ENCODE results near the gene TMEM101. TPM values are rescaled to one million over a fixed set of nuclear protein-coding genes. Genes with fewer than 3 reads are reported as not detected.

The TMEM101 gene
- total and polyA plus RNA-seq, 12 donors: 15.6 to 26.4 (median 17.9) TPM

GRCh38 chr17:43986225-43986981 lies 28.4 kb downstream of the TMEM101 start:
- WGBS, 2 donors: 68 to 69% methylated on average over 7 of the region's 7 CpGs
- peak in 5 of 8 donors; percentile 25 to 79 (median 64) for ATAC-seq

GRCh38 chr17:43984521-43984920 lies 30.2 kb downstream of the TMEM101 start:
- no peak for TF ChIP-seq CTCF (IDR thresholded peaks at IDR 0.05)
- H3K36me3 ChIP-seq: no peaks in the 10 kb centered on the region
- H3K27me3 ChIP-seq: peaks cover 0 to 76% (median 44%) of the 10 kb centered on the region in 7 donors
- intact Hi-C loops (cut with DNase I): no loop called here
- peaks cover 0 to 20% (median 10%) of the 10 kb centered on the region in 9 donors for H3K4me1 ChIP-seq
- H3K27ac ChIP-seq: no peak overlapping the region
- H3K4me3 ChIP-seq: peak overlapping the region in 8 of 10 donors; percentile 33 to 60 (median 54)
- ATAC-seq (no peak), DNase-seq (no peak)
- no peaks in the 10 kb centered on the region for H3K9me3 ChIP-seq
- 78 to 83% methylated on average over 8 of the region's 8 CpGs for WGBS, 2 donors

More at GRCh38 chr17:43986225-43986981, 28.4 kb downstream of the TMEM101 start:
- H3K4me1 ChIP-seq: peaks cover 0 to 20% (median 10%) of the 10 kb centered on the region in 9 donors
- DNase-seq: no peak
- intact Hi-C loops (cut with DNase I): no loop called here
- TF ChIP-seq CTCF (IDR thresholded peaks at IDR 0.05): no peak
- peak overlapping the region in 1 of 10 donors; percentile 43 for H3K27ac ChIP-seq
- H3K4me3 ChIP-seq: no peak overlapping the region
- no peaks in the 10 kb centered on the region for H3K9me3 ChIP-seq
- H3K27me3 ChIP-seq: peaks cover 0 to 66% (median 41%) of the 10 kb centered on the region in 7 donors
- no peaks in the 10 kb centered on the region for H3K36me3 ChIP-seq

- Histone ChIP-seq H3K9me3 (no peaks in the 10 kb centered on the region), H3K4me3 (peak overlapping the region; percentile 18 to 60 (median 52)), H3K4me1 (peaks cover 0 to 20% (median 10%) of the 10 kb centered on the region in 9 donors), H3K36me3 (no peaks in the 10 kb centered on the region), H3K27ac (no peak overlapping the region), H3K27me3 (peaks cover 0 to 83% (median 44%) of the 10 kb centered on the region in 7 donors)
- ATAC-seq (peak in 7 of 8 donors; percentile 36 to 67 (median 54)), DNase-seq (peak in 1 of 2 donors; percentile 26)
- intact Hi-C loops (cut with DNase I): no loop called here
- TF ChIP-seq CTCF (IDR thresholded peaks at IDR 0.05): peak in 4 of 9 donors; percentile 17 to 31 (median 24)
- 2 to 3% methylated on average over 60 to 78 of the region's 78 CpGs for WGBS, 2 donors
Measured at GRCh38 chr17:43983515-43984411, 31.0 kb downstream of the TMEM101 start.

GRCh38 chr17:43983196-43983514 lies 31.6 kb downstream of the TMEM101 start:
- Histone ChIP-seq H3K4me1 (peaks cover 0 to 20% (median 10%) of the 10 kb centered on the region in 9 donors), H3K9me3 (no peaks in the 10 kb centered on the region), H3K27me3 (peaks cover 0 to 85% (median 44%) of the 10 kb centered on the region in 7 donors), H3K27ac (no peak overlapping the region), H3K4me3 (peak overlapping the region in 5 of 10 donors; percentile 33 to 59 (median 55)), H3K36me3 (no peaks in the 10 kb centered on the region)
- TF ChIP-seq CTCF (IDR thresholded peaks at IDR 0.05): no peak
- peak in 1 of 8 donors; percentile 22 for ATAC-seq
- 25 to 26% methylated on average over 5 of the region's 5 CpGs for WGBS, 2 donors
- DNase-seq: no peak
- intact Hi-C loops (cut with DNase I): no loop called here
